C4-2B (cell line): ENCODE measurements around the gene ZNF77.

Experiments used
- H3K27ac ChIP-seq: fragments of 450-650 bp; 2 replicates; pipeline ENCODE4 v1.5.1; 2017
- CTCF ChIP-seq: fragments of 450-650 bp; conservative IDR thresholded peaks from 2 replicates; pipeline ENCODE4 v1.5.1; 2017; ENCODE audit warnings: mild to moderate bottlenecking
- ZFX ChIP-seq: fragments of 450-650 bp; IDR thresholded peaks from 2 replicates; pipeline ENCODE4 v1.6.1; 2017

The ZNF77 gene

DNA sequence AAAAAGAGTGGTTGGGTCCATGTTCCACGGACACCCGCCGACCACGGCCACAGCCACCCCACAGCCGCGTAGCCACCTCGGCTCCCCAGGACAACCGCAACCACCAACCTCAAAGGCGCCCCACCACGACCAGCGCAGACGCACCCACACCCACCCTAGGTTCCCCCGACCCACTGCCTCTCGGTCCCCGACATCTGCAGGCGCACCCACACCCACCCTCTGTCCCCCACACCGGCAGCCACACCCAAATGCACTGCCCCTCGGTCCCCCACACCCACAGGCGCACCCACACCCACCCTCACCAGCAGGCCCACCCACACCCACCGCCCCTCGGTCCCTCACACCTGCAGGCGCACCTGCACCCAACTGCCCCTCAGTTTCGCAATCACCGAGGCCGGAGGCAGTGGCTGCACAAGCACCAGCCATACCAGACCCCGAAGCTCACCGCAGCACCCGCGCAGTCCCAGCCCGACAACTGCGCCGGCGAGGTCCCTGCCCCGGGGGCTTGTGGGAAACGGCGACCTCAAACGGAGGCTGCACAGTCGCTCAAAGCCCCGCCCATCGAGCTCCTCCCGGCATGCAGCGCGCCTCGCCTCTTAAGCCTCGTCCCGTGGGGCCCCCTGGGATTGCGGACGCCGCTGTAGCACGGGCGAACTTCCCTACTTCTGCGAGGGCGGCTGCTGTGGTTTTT, 18.3 kb downstream of the ZNF77 start:
- TF ChIP-seq CTCF (no peak), ZFX (no peak)
- no peak overlapping the region for H3K27ac ChIP-seq

- H3K27ac ChIP-seq: no peak overlapping the region
- TF ChIP-seq ZFX (no peak), CTCF (no peak)
Observed at GRCh38 chr19:2923510-2923909, 21.3 kb downstream of the ZNF77 start.

DNA sequence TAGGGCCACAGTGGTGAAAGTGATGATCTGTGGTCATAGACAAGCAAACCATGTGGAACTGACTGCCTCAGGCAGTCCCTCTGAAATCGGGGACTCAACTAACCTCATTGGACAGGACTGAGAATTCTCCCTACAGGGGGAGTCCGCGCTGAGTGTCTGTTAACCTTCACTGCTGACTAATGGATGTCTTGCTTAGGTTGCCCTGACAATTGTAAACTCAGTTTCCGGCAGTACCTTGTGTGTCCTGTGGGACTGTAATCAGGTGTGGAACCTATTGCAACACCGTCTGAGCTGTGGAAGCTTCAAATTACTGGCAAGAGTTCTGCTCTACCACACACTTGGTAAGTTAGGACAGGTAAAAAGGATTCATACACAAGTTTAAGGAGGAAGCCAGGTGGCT, 21.8 kb downstream of the ZNF77 start:
- H3K27ac ChIP-seq: no peak overlapping the region
- TF ChIP-seq CTCF (no peak), ZFX (no peak)

DNA sequence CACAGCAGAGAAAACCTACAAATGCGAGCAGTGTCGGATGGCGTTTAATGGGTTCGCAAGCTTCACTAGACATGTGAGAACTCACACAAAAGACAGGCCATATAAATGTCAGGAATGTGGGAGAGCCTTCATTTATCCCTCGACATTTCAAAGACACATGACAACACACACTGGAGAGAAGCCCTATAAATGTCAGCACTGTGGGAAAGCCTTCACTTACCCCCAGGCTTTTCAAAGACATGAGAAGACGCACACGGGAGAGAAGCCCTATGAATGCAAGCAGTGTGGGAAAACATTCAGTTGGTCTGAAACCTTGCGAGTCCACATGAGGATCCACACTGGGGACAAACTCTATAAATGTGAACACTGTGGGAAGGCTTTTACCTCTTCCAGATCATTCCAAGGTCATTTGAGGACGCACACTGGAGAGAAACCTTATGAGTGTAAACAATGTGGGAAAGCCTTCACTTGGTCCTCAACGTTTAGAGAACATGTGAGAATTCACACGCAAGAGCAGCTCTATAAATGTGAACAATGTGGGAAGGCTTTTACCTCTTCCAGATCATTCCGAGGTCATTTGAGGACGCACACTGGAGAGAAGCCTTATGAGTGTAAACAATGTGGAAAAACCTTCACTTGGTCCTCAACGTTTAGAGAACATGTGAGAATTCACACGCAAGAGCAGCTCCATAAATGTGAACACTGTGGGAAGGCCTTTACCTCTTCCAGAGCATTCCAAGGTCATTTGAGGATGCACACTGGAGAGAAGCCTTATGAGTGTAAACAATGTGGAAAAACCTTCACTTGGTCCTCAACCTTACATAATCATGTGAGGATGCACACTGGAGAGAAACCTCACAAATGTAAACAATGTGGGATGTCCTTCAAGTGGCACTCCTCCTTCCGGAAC, 27.2 kb downstream of the ZNF77 start:
- TF ChIP-seq ZFX (0 out of 2 replicates have a peak, but pooled peaks have one; percentile 9), CTCF (no peak)
- no peak overlapping the region for H3K27ac ChIP-seq

DNA sequence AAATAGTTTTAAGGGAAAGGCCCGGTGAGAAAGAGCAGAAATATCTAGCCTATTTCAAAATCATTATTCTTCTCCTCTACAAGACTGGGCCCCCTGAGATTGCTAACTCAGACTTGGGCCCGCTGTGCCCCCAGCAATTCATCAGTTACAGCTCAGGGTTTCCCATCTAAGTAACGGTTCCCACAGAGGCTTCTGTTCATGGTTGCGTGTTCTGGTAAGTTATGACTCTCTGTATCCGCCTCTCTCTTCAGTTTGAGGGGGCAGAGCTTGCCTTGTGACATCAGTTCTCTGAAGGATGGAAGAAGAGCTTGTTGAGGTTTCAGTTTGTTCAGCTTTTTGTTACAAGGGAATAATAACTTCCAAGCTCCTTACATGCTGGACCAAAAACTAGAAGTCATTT, 32.5 kb downstream of the ZNF77 start:
- TF ChIP-seq ZFX (no peak), CTCF (no peak)
- H3K27ac ChIP-seq: no peak overlapping the region

DNA sequence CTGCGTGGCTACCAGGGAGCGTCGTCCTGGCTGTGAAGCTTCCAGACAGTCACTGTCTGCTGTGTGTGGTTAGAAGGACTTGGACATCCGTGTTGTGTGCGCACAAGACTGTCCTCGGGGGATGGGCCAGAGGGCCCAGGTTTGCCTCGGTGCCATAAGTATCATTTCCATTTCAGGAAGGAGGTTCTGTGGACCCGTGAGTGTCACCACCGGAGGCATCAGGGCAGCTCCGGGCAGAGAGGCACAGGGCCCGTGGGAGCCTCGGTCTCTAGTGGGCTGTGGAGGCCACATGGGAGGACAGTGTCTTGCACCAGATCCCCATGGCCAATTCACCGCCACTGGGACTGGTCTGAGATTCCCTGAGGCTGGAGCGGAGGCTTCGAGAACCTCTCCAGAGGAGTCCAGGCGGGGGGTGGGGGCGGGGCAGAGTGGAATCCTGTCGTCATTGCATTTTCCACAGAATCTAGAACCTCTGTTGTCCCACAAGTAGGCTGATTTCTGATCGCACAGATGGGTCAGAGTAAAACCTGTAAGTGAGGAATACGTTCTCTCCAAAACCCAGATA, 38.1 kb downstream of the ZNF77 start:
- TF ChIP-seq CTCF: no peak
- TF ChIP-seq ZFX: no peak
- no peak overlapping the region for H3K27ac ChIP-seq
